ENCODE results near the gene MMAB. TPM values are rescaled to one million over a fixed set of nuclear protein-coding genes. Genes with fewer than 3 reads are reported as not detected.

Gene MMAB
- total RNA-seq, 1 experiment from 2014 or later, result 34.9 TPM

GRCh38 chr12:109525279-109525585 lies 48.1 kb downstream of the MMAB start:
- Histone ChIP-seq H3K36me3 (ENCODE audit: control insufficient read depth in 1 of 2, insufficient read depth in 2 of 2, low read length in 2 of 2) (peaks cover 0 to 3% of the 10 kb centered on the region in 2 experiments; a peak in 1 of 4 replicates), H3K9ac (ENCODE audit: low read length) (no peak overlapping the region)
- RAD21 ChIA-PET (ENCODE audit: low non-redundant PET in 1 of 2, low total read pairs in 2 of 2, uncharacterized antibody in 2 of 2, unreplicated experiment in 2 of 2), result no interaction called here

More at GRCh38 chr12:109525279-109525585, 48.1 kb downstream of the MMAB start:
- ChIA-PET POLR2A (no interaction called here), CTCF (interaction anchor here (1.2 kb wide), 2 partner anchors 8 to 248 kb away, joined by 3 read pairs; no protein-coding TSS in a partner anchor)
- Histone ChIP-seq H3K9me2 (ENCODE audit: insufficient read depth) (no peaks in the 10 kb centered on the region), H3K9me3 (ENCODE audit: control insufficient read depth in 1 of 2, insufficient read depth in 1 of 2, low read depth in 1 of 2, low read length in 2 of 2) (no peaks in the 10 kb centered on the region), H3K4me2 (ENCODE audit: low read length) (no peak overlapping the region), H3K27me3 (ENCODE audit: insufficient read depth, low read length) (no peaks in the 10 kb centered on the region), H3K27ac (ENCODE audit: low read depth, low read length) (no peak overlapping the region), H4K20me1 (ENCODE audit: insufficient read depth) (no peaks in the 10 kb centered on the region), H2AFZ (ENCODE audit: low read depth, low read length, poor library complexity, severe bottlenecking) (no peak overlapping the region), H3K79me2 (ENCODE audit: insufficient read depth, low read length) (no peaks in the 10 kb centered on the region), H3K4me3 (replicated peaks in 1 of 2; ENCODE audit: low read depth in 1 of 2, low read length in 2 of 2) (no peak overlapping the region), H3K4me1 (ENCODE audit: control insufficient read depth in 1 of 2, insufficient read depth in 2 of 2, low read length in 2 of 2) (no peaks in the 10 kb centered on the region)
- ATAC-seq (no peak), DNase-seq (ENCODE audit: low read depth, low spot score) (no peak)
- TF ChIP-seq POLR2AphosphoS5 (IDR thresholded peaks at IDR 0.05; ENCODE audit: low read depth, low read length) (no peak), ELF1 (IDR thresholded peaks at IDR 0.05; ENCODE audit: borderline replicate concordance, low read depth) (no peak), SP1 (IDR thresholded peaks at IDR 0.05; ENCODE audit: low read depth) (no peak), CEBPB (IDR thresholded peaks at IDR 0.05; ENCODE audit: low read depth) (no peak), EGR1 (IDR thresholded peaks at IDR 0.05; ENCODE audit: low read depth) (no peak), ZNF274 (IDR thresholded peaks at IDR 0.05; ENCODE audit: low read depth, low read length) (no peak), ZFX (IDR thresholded peaks at IDR 0.05) (no peak), POLR2A (IDR thresholded peaks at IDR 0.05; ENCODE audit: borderline replicate concordance, extremely low read depth, insufficient read depth, insufficient read length) (no peak), SRF (IDR thresholded peaks at IDR 0.05; ENCODE audit: low read depth) (no peak), CTCF (IDR thresholded peaks at IDR 0.05 in 2 of 3, conservative IDR thresholded peaks at IDR 0.05 in 1 of 3; ENCODE audit: borderline replicate concordance in 1 of 3, insufficient read depth in 1 of 3, low read depth in 2 of 3, low read length in 2 of 3) (no peak), JUND (IDR thresholded peaks at IDR 0.05) (no peak), REST (IDR thresholded peaks at IDR 0.05; ENCODE audit: low read depth) (no peak), ZBTB33 (IDR thresholded peaks at IDR 0.05; ENCODE audit: extremely low read depth, insufficient replicate concordance, low read length) (no peak), MAX (IDR thresholded peaks at IDR 0.05) (no peak), TCF7L2 (IDR thresholded peaks at IDR 0.05; ENCODE audit: borderline replicate concordance, extremely low read depth, insufficient read depth, insufficient read length) (no peak)
- no TSS peak for BruUV-seq (replicated peaks)
- intact Hi-C loops (cut with micrococcal nuclease), result no loop called here
